Measurements from ENCODE around the gene SORL1. TPM values are rescaled to one million over a fixed set of nuclear protein-coding genes. Genes with fewer than 3 reads are reported as not detected.

The SORL1 gene
- total and polyA plus RNA-seq, 2 of the 13 experiments (the other 11 are each of a cell fraction or from before 2014, with no cell fraction given), result 21.3 to 148 TPM

DNA sequence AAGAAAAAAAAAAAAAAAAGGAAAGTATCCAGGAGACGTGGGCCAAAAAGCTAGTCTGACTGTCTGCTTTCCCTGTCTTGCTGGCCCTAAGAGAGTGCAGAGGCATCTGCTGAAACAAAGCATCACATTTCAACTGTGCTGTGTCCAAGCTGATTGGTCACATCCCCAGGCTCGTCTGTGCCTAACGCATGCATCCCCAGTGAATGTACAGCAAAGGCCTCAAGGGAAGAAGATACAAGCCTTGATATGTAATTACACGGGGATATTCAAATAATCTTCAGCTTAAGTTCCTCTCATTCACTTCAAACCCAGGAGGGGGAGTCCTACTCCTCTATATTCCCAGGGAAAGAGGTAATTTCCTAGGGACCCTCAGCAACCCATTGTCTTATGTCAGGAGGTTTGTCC, 5.4 kb upstream of the SORL1 start:
- H2AFZ ChIP-seq (ENCODE audit: low read length), result no peak overlapping the region
- H3K27ac ChIP-seq (ENCODE audit: extremely low read length, insufficient read depth, low read length), result no peak overlapping the region
- TF ChIP-seq ZHX2 (IDR thresholded peaks at IDR 0.05; ENCODE audit: low read depth) (no peak), ZHX2 (CRISPR knock-in tag; IDR thresholded peaks at IDR 0.05; ENCODE audit: borderline replicate concordance) (no peak), SRSF4 (IDR thresholded peaks at IDR 0.05; ENCODE audit: low read depth, low read length, poor library complexity, severe bottlenecking) (no peak), ZBTB42 (CRISPR knock-in tag; IDR thresholded peaks at IDR 0.05) (no peak), TBP (CRISPR knock-in tag; IDR thresholded peaks at IDR 0.05) (no peak), THYN1 (CRISPR knock-in tag; IDR thresholded peaks at IDR 0.05; ENCODE audit: borderline replicate concordance, low read depth) (no peak)
- TF ChIP-seq, protein P1, sequence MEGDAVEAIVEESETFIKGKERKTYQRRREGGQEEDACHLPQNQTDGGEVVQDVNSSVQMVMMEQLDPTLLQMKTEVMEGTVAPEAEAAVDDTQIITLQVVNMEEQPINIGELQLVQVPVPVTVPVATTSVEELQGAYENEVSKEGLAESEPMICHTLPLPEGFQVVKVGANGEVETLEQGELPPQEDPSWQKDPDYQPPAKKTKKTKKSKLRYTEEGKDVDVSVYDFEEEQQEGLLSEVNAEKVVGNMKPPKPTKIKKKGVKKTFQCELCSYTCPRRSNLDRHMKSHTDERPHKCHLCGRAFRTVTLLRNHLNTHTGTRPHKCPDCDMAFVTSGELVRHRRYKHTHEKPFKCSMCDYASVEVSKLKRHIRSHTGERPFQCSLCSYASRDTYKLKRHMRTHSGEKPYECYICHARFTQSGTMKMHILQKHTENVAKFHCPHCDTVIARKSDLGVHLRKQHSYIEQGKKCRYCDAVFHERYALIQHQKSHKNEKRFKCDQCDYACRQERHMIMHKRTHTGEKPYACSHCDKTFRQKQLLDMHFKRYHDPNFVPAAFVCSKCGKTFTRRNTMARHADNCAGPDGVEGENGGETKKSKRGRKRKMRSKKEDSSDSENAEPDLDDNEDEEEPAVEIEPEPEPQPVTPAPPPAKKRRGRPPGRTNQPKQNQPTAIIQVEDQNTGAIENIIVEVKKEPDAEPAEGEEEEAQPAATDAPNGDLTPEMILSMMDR (CRISPR knock-in tag; IDR thresholded peaks at IDR 0.05), result peak; percentile 46

More for the DNA sequence above, 5.4 kb upstream of the SORL1 start:
- Histone ChIP-seq H3K4me1 (ENCODE audit: insufficient read depth, low read length) (peaks cover 60% of the 10 kb centered on the region), H3K36me3 (replicated peaks in 1 of 2; ENCODE audit: control insufficient read depth in 1 of 2, insufficient read depth in 2 of 2, low read length in 2 of 2) (no peaks in the 10 kb centered on the region), H3K79me2 (ENCODE audit: insufficient read depth, low read length) (no peaks in the 10 kb centered on the region), H4K20me1 (ENCODE audit: insufficient read depth, low read length) (no peaks in the 10 kb centered on the region), H3K4me2 (ENCODE audit: low read depth, low read length) (no peak overlapping the region; the same call in 1 of the 2 replicates), H3K9ac (ENCODE audit: insufficient read depth, low read depth, low read length) (no peak overlapping the region), H3K27me3 (ENCODE audit: control insufficient read depth in 1 of 2, insufficient read depth in 2 of 2, low read length in 2 of 2) (no peaks in the 10 kb centered on the region; a peak in 1 of 5 replicates), H3K9me3 (ENCODE audit: low read length) (no peaks in the 10 kb centered on the region), H3K4me3 (replicated peaks in 1 of 3; ENCODE audit: insufficient read depth in 1 of 3, low read depth in 2 of 3, low read length in 3 of 3) (no peak overlapping the region)
- ChIA-PET POLR2A (no interaction called here), CTCF (ENCODE audit: low intra/inter-chr PET ratio, low total read pairs) (interaction anchor here (1.1 kb wide), 1 partner anchor 145 kb away, joined by 4 read pairs; no protein-coding TSS in a partner anchor)
- FAIRE-seq (no peak), ATAC-seq (no peak), DNase-seq (ENCODE audit: low spot score) (peak; percentile 27)
- intact Hi-C loops (cut with micrococcal nuclease; ENCODE audit: unreplicated experiment) (loop anchor here (1.0 kb wide), 1 partner anchor 145 kb away; no protein-coding TSS in a partner anchor), in situ Hi-C loops (cut with HindIII; ENCODE audit: extremely low pct_ligation_motif_present, low pct_unique_long_range_greater_than_20kb) (no loop called here)
- 53% methylated on average over 4 of the region's 4 CpGs for WGBS (ENCODE audit: low lambda C conversion rate)
- no TSS peak for BruUV-seq (replicated peaks)

All from HepG2 (cell line).